Ecto neural progenitor cell (in vitro differentiated cells): ENCODE data around the gene LIN54.
A peak's percentile ranks its signal among the peaks of the same experiment; 100 is the strongest.

Source experiments
- DNase-seq: peaks from one replicate; pipeline ENCODE4 v3.0.0-alpha.2; 2018; ENCODE audit warnings: low spot score

The LIN54 gene

DNA sequence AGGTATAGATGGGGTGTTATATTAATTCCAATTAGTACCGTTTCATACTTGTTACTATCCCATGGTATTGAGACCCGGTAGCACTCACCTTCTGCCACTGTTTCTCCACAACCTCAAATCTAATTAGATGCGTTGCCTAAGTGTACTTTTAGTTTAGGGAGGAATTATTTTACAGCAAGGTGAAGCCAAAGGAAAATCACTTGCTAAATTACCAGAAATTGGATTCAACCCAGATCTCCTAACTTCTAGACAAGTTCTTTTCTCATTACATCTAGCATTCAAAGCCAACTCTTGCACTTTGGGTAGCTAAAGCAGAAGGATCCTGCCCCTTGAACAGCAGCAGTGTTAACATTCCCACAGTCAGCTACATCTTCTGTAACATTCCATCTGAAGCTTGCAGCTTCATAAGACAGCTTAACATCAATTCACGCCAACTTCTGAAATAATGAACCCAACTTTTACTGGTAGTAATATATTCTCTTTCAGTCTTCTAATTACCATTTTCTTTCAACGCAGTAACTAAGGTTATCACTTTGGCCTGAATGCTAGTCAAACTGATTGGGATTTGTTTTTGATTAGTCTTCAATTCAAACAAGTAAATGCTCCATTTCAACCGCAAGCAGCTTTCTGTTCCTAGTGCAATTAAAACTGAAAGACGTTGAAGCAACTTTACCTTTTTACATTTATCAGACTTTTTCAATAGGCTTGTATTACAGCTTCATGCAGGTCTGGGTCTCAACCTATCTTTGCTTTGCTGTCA lies 118.7 kb downstream of the LIN54 start:
- no peak for DNase-seq

DNA sequence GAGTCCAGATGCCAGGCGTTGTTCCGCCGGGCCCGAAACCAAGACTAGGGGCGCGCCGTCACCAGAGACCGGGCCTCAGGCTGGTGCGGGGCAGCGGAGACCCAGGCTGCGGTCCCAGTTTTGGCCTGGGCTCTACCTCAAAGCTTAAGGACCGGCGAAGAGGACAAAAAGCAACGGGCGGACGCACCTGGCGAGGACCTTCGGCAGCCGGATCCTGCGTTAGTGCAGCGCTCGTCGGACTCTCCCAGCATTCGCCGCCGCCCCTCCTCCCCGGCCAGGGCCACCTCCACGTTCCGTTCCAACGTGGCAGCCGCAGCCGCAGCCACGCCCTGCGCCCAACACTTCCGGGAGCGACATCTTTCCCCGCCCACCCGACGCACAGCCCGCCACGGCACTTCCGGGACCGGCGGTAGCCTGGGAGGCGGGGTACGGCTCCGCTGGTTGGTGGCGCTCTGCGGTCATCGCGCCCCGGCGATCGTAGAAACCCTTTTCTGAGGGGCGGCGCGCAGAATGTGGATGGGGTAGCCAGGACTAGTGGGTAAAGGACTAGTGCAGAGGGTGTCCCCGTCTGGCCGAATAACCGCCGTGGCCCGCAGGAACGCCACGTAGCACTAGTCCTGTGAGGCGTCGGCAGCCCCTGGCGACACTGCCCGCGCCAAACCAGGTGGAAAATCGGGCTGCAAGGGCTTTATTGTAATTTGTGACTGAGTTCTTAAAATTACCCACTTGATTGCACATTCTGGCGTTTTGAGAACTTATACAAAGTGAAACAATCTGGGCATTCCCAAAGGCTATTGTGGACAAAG lies 119.5 kb downstream of the LIN54 start, which contains the start of gene SEC31A:
Gene SEC31A, minus strand, starts transcription at position 253 of the 806 bp plus-strand sequence. CDS start 9,217 bp downstream, outside the sequence.
- DNase-seq = peak; percentile 97

DNA sequence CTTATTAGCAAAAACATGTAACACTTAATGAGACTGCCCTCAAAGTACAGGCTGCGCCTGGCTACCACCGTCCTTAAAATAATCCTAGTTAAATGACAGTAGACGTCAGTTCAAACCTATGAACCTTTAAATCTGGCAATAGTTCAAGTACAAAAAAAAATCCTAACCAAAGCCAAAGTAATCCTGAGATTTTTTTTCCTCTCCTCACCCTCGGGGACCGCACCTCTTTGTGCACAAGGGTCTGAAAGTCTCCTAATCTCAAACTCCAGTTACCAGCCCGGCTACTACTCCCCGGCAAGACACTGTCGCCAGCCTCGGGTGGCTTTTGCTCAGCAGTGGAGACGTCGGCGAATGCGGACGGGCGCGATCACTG lies 120.1 kb downstream of the LIN54 start:
- no peak for DNase-seq

DNA sequence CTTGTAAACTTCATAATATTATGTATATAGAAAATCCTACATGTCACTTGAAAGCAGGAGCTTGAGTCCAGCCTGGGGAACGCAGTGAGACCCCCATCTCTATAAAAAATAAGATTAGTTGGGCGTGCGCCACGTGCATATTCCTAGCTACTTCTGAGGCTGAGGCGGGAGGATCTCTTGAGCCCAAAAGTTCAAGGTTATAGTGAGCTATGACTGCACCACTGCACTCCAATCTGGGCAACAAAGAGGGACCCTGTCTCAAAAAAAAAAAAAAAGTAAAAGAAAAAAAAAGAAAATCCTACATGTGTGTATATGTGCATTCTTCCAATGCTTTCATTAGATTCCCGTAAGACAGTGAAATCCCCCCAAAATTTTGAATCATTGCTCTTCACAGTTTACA lies 121.3 kb downstream of the LIN54 start:
- DNase-seq = no peak

DNA sequence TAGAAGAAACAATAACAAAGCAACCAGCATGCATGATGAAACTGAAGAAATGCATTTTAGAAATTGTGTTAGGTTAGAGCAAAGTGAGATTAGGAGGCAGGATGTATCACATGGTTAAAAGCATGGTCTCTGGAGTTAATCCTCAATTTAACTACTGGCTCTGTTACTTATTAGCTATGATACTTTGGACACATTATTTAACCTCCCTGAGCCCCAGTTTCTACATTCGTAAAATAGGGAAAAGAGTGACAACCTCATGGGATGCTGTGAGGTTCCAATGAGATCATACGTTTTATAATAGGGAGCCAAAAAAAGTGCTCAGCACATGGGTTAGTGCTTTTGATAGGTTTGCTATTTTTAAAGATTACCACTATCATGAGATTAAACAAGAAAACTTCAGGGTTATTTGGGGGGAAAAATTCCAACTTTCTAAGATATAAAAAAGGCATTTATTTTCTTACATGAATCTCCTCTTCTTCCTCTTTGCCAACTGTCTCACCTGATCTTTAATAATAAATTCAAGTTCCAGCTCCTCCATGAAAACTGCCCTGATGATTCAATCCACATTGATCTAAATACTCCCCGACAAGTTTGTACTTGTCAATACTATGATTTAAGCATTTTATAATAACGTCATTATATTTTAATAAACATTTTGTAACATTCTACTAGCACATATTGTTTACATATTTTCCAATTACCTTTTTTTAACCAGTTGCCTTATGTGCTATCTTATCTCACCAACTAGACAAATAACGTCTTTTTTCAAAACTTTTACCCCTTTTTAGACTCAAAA lies 124.3 kb downstream of the LIN54 start:
- DNase-seq = no peak

DNA sequence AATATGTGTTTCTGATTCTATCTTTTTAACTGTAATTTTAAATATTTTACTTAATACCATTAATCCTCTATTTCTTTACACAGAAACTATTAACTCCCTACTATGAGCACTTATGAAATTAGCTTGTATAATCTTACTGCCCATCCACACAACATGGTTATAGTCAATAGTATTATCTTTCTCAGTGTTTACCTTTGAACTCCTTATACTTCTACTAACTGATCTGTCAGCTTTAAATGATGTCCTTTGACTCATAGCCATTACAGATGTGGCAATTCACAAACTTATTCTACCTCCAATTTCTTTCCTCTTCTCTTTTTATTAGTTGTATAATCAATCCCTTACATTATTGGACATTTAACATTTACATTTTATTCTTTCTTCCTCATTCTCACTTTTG lies 125.2 kb downstream of the LIN54 start:
- no peak for DNase-seq
